BE2C (cell line): ENCODE data around the gene DBNDD2.

Experiments
- DNase-seq: peaks from one replicate; pipeline ENCODE4 v3.0.0-alpha.2; 2020
- H3K27me3 ChIP-seq: fragments of 250-450 bp; sonication (Bioruptor Pico); 2 replicates; pipeline ENCODE4 v1.5.1; 2020; ENCODE audit warnings: mild to moderate bottlenecking
- H3K36me3 ChIP-seq: fragments of 250-450 bp; sonication (Bioruptor Pico); 2 replicates; pipeline ENCODE4 v1.5.1; 2020; ENCODE audit warnings: mild to moderate bottlenecking
- H3K4me1 ChIP-seq: fragments of 250-450 bp; sonication (Bioruptor Pico); 2 replicates; pipeline ENCODE4 v1.5.1; 2020
- H3K4me3 ChIP-seq: 2 replicates; pipeline ENCODE4 v1.5.1; 2011; ENCODE audit warnings: low read depth, low read length
- H3K9me3 ChIP-seq: fragments of 250-450 bp; sonication (Bioruptor Pico); 2 replicates; pipeline ENCODE4 v1.5.1; 2020
- CTCF ChIP-seq: IDR thresholded peaks from 2 replicates; pipeline ENCODE4 v1.5.1; 2012; ENCODE audit warnings: mild to moderate bottlenecking, low read depth, low read length

DBNDD2 gene

GRCh38 chr20:45425561-45425960, 17.5 kb downstream of the DBNDD2 start:
- no peak overlapping the region for H3K4me3 ChIP-seq
- H3K36me3 ChIP-seq = peaks cover 19% of the 10 kb centered on the region
- TF ChIP-seq CTCF = no peak
- H3K4me1 ChIP-seq = peaks cover 4% of the 10 kb centered on the region
- no peaks in the 10 kb centered on the region for H3K27me3 ChIP-seq
- no peak for DNase-seq
- no peaks in the 10 kb centered on the region for H3K9me3 ChIP-seq

DNA sequence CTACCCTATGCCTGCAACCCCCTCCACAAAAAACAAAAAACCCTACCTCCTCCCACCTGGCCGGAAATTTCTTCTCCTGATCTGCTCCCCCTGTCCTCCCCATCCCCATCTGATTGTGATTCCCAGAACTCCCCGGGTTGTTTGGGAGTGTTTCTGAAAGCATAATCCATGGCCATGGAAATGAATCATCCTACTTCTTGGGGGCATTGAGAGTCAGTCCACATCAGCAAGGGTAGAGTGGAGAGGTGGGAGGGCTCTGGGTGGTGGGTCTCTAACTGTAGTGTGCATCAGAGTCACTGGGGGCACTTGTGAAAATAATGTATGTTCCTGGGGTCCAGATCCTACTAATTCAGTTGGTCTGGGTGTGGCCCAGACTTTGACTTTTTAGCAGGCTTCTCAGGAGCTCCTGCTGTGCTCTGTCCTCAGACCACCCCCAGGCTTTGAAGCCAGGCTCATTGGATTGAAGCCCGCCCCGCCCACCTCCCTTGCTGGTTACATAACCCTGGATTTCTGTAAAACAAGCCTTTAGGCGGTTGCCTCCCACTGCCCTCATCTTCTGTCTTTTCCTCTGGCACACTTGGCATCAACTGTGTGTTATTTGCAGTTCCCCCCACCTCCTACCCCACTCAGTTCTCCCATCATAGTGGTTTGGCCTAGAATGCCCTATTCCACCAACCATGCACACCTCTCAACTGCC, 18.4 kb downstream of the DBNDD2 start:
- DNase-seq = peak; percentile 46
- Histone ChIP-seq H3K4me1 (peaks cover 4% of the 10 kb centered on the region), H3K4me3 (no peak overlapping the region), H3K9me3 (no peaks in the 10 kb centered on the region), H3K27me3 (no peaks in the 10 kb centered on the region), H3K36me3 (peaks cover 11% of the 10 kb centered on the region)
- no peak for TF ChIP-seq CTCF

GRCh38 chr20:45427236-45428149, 19.4 kb downstream of the DBNDD2 start:
- peak; percentile 63 for DNase-seq
- no peaks in the 10 kb centered on the region for H3K9me3 ChIP-seq
- H3K4me1 ChIP-seq = peaks cover 4% of the 10 kb centered on the region
- peak; percentile 29 for TF ChIP-seq CTCF
- no peaks in the 10 kb centered on the region for H3K27me3 ChIP-seq
- H3K36me3 ChIP-seq = peaks cover 9% of the 10 kb centered on the region
- no peak overlapping the region for H3K4me3 ChIP-seq

DNA sequence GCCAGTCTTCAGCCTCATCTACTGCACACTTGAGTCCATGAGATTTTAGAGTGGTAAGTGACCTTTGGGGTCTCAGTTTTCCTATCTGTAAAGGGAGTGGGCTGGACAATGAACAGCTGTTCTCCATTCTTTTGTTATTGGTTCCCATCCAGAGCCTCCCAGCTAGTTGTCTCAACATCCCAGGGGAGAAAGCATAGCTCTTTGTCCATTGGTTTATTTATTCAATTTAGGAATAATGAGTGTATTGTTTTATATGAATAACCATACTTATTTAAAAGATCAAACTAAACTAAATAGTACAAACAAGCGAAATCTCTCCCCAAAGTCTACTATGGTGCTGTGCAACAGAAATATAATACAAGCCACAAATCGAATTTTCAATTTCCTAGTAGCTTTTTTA, 21.5 kb downstream of the DBNDD2 start:
- H3K4me1 ChIP-seq = peaks cover 4% of the 10 kb centered on the region
- H3K27me3 ChIP-seq = no peaks in the 10 kb centered on the region
- H3K4me3 ChIP-seq = no peak overlapping the region
- no peak for TF ChIP-seq CTCF
- no peaks in the 10 kb centered on the region for H3K9me3 ChIP-seq
- no peak for DNase-seq
- H3K36me3 ChIP-seq = peaks cover 2% of the 10 kb centered on the region

DNA sequence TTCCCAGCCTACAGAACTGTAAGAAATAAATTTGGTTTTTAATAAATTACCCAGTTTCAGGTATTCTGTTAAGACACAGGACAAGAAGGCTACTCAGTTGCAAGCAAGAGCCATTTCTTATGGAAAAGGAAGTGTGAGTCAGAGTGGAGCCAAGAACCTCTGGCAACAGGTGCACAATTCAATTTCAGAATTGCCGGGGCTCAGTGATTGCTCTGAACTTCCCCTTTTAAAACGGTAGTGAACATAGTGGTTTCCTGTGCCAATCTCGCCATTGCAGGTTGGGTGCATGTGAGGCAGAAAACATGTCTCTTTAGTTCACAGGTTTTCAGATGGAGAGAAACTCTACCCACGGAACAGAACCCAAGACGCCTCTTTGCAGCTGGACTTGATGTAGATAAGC, 24.2 kb downstream of the DBNDD2 start:
- no peak for TF ChIP-seq CTCF
- Histone ChIP-seq H3K36me3 (no peaks in the 10 kb centered on the region), H3K9me3 (no peaks in the 10 kb centered on the region), H3K4me3 (no peak overlapping the region), H3K4me1 (no peaks in the 10 kb centered on the region; the same call in 1 of the 2 replicates), H3K27me3 (no peaks in the 10 kb centered on the region)
- DNase-seq = no peak

DNA sequence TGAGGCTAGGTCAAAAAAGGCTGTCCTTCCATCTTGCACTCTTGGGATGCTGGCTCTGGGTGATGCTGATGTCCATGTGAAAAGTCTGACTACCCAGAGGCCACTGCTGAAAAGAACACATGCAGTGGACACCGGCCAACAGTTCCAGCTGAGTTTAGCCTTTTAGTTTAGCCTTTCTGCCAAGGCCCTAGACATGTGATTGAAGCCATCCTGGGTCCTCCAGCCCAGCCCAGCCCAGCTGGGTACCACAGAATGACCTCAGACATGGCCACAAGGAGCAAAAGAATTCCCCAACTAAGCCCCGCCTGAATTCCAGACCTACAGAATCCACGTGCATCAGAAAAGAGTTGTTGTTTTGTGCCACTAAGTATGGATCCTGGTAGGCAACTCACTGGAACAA, 25.2 kb downstream of the DBNDD2 start:
- Histone ChIP-seq H3K4me3 (no peak overlapping the region), H3K36me3 (no peaks in the 10 kb centered on the region), H3K27me3 (no peaks in the 10 kb centered on the region), H3K9me3 (no peaks in the 10 kb centered on the region), H3K4me1 (no peaks in the 10 kb centered on the region)
- no peak for TF ChIP-seq CTCF
- DNase-seq = no peak
